ENCODE results near the gene RNF166. TPM values are rescaled to one million over a fixed set of nuclear protein-coding genes. Genes with fewer than 3 reads are reported as not detected.

RNF166 gene
- total RNA-seq, 1 experiment from 2014 or later = 19.8 TPM

GRCh38 chr16:88746506-88746905 is 40.3 kb upstream of the RNF166 start:
- intact Hi-C loops (cut with micrococcal nuclease; ENCODE audit: unreplicated experiment) = no loop called here
- TF ChIP-seq SIN3A (IDR thresholded peaks at IDR 0.05; ENCODE audit: borderline replicate concordance, insufficient read depth, low read depth, low read length) (no peak), REST (IDR thresholded peaks at IDR 0.05; ENCODE audit: insufficient read depth in 1 of 2, low read depth in 2 of 2, low read length in 1 of 2) (no peak), CTCF (IDR thresholded peaks at IDR 0.05) (no peak), TCF7L2 (IDR thresholded peaks at IDR 0.05; ENCODE audit: low read depth, low read length) (no peak), POLR2AphosphoS5 (IDR thresholded peaks at IDR 0.05; ENCODE audit: low read depth, low read length) (no peak)
- H3K36me3 ChIP-seq (ENCODE audit: control insufficient read depth, insufficient read depth, low read length) = no peaks in the 10 kb centered on the region
- H3K9me3 ChIP-seq (ENCODE audit: control insufficient read depth, insufficient read depth, low read depth, low read length) = no peaks in the 10 kb centered on the region
- ATAC-seq (no peak), DNase-seq (ENCODE audit: low read depth, low spot score) (no peak)
- H3K27me3 ChIP-seq (ENCODE audit: control insufficient read depth, insufficient read depth, low read length) = no peaks in the 10 kb centered on the region
- POLR2A ChIA-PET = no interaction called here
- H3K4me1 ChIP-seq (ENCODE audit: control insufficient read depth, insufficient read depth, low read length) = no peaks in the 10 kb centered on the region; the same call in 1 of the 2 replicates
- no TSS peak for BruUV-seq (replicated peaks)
- in situ Hi-C loops (cut with HindIII; ENCODE audit: low pct_unique_long_range_greater_than_20kb, low sequenced_read_pairs) = no loop called here
- H3K27ac ChIP-seq (ENCODE audit: low read length) = no peak overlapping the region
- CTCF ChIA-PET = interaction anchor here (0.5 kb wide), 1 partner anchor 16 kb away, joined by 3 read pairs; no protein-coding TSS in a partner anchor
- H3K4me3 ChIP-seq (ENCODE audit: low read depth in 2 of 2, low read length in 2 of 2) = no peak overlapping the region

- ChIA-PET CTCF (no interaction called here), POLR2A (no interaction called here)
- in situ Hi-C loops (cut with HindIII; ENCODE audit: low pct_unique_long_range_greater_than_20kb, low sequenced_read_pairs) (no loop called here), intact Hi-C loops (cut with micrococcal nuclease; ENCODE audit: unreplicated experiment) (no loop called here)
- TF ChIP-seq SIN3A (IDR thresholded peaks at IDR 0.05; ENCODE audit: borderline replicate concordance, insufficient read depth, low read depth, low read length) (no peak), POLR2AphosphoS5 (IDR thresholded peaks at IDR 0.05; ENCODE audit: low read depth, low read length) (no peak), CTCF (IDR thresholded peaks at IDR 0.05) (no peak), REST (IDR thresholded peaks at IDR 0.05; ENCODE audit: insufficient read depth in 1 of 2, low read depth in 2 of 2, low read length in 1 of 2) (no peak), TCF7L2 (IDR thresholded peaks at IDR 0.05; ENCODE audit: low read depth, low read length) (no peak)
- Histone ChIP-seq H3K4me1 (ENCODE audit: control insufficient read depth, insufficient read depth, low read length) (no peaks in the 10 kb centered on the region; the same call in 1 of the 2 replicates), H3K27ac (ENCODE audit: low read length) (peak overlapping the region; percentile 4; the same call in 1 of the 2 replicates), H3K27me3 (ENCODE audit: control insufficient read depth, insufficient read depth, low read length) (no peaks in the 10 kb centered on the region), H3K9me3 (ENCODE audit: control insufficient read depth, insufficient read depth, low read depth, low read length) (no peaks in the 10 kb centered on the region), H3K4me3 (ENCODE audit: low read depth in 2 of 2, low read length in 2 of 2) (no peak overlapping the region), H3K36me3 (ENCODE audit: control insufficient read depth, insufficient read depth, low read length) (no peaks in the 10 kb centered on the region; the same call in 1 of the 2 replicates)
- no TSS peak for BruUV-seq (replicated peaks)
- no peak for DNase-seq (ENCODE audit: low read depth, low spot score)
- no peak for ATAC-seq
Observed at GRCh38 chr16:88744577-88745521, 38.6 kb upstream of the RNF166 start.
